Activated CD4-positive, alpha-beta T cell treated with anti-CD3 and anti-CD28 coated beads, Interleukin-2, amount 50 U/mL, for 16 hours (primary cell): Measurements from ENCODE around the gene MFSD6.

Source experiments
- DNase-seq: peaks from one replicate; pipeline ENCODE4 v3.0.0-alpha.2; 2020

The MFSD6 gene

GRCh38 chr2:190441564-190441963 lies 33.4 kb downstream of the MFSD6 start:
- DNase-seq = no peak

- no peak for DNase-seq
Observed at GRCh38 chr2:190443055-190443454, 34.9 kb downstream of the MFSD6 start.

GRCh38 chr2:190443778-190444481 lies 35.8 kb downstream of the MFSD6 start:
- DNase-seq = no peak

GRCh38 chr2:190444976-190445375 lies 36.8 kb downstream of the MFSD6 start:
- DNase-seq = no peak

- no peak for DNase-seq
Observed at GRCh38 chr2:190446193-190446592, 38.0 kb downstream of the MFSD6 start.

- DNase-seq = no peak
Observed at GRCh38 chr2:190446750-190447516, 38.8 kb downstream of the MFSD6 start.

- DNase-seq = no peak
Observed at GRCh38 chr2:190447766-190448165, 39.6 kb downstream of the MFSD6 start.

- no peak for DNase-seq
Observed at GRCh38 chr2:190449925-190450324, 41.8 kb downstream of the MFSD6 start.

GRCh38 chr2:190450363-190450762 lies 42.2 kb downstream of the MFSD6 start:
- DNase-seq = no peak

GRCh38 chr2:190451561-190452176 lies 43.5 kb downstream of the MFSD6 start:
- DNase-seq = peak; percentile 18

- peak; percentile 19 for DNase-seq
Observed at GRCh38 chr2:190452433-190452832, 44.3 kb downstream of the MFSD6 start.

- DNase-seq = no peak
Observed at GRCh38 chr2:190454795-190455194, 46.6 kb downstream of the MFSD6 start.

- no peak for DNase-seq
Observed at GRCh38 chr2:190455358-190456095, 47.4 kb downstream of the MFSD6 start.

GRCh38 chr2:190456833-190457232 lies 48.7 kb downstream of the MFSD6 start:
- no peak for DNase-seq

- no peak for DNase-seq
Observed at GRCh38 chr2:190457256-190457655, 49.1 kb downstream of the MFSD6 start.

GRCh38 chr2:190458352-190459107 lies 50.4 kb downstream of the MFSD6 start:
- no peak for DNase-seq

- DNase-seq = no peak
Observed at GRCh38 chr2:190459881-190460280, 51.7 kb downstream of the MFSD6 start.

- DNase-seq = no peak
Observed at GRCh38 chr2:190460487-190460886, 52.3 kb downstream of the MFSD6 start.

- no peak for DNase-seq
Observed at GRCh38 chr2:190462181-190462580, 54.0 kb downstream of the MFSD6 start.

GRCh38 chr2:190462611-190463010 lies 54.5 kb downstream of the MFSD6 start:
- DNase-seq = no peak

- DNase-seq = no peak
Observed at GRCh38 chr2:190465060-190465459, 56.9 kb downstream of the MFSD6 start.

GRCh38 chr2:190466819-190467446 lies 58.8 kb downstream of the MFSD6 start:
- no peak for DNase-seq
